Activated CD4-positive, alpha-beta T cell treated with anti-CD3 and anti-CD28 coated beads, Interleukin-2, Interleukin-6, amounts not matched to agents 100 ng/mL and 50 ng/mL, durations not matched to agents 16 hours and 8 hours (primary cell): ENCODE measurements around the gene SCCPDH.

ENCODE experiments used
- DNase-seq: peaks from one replicate; pipeline ENCODE4 v3.0.0-alpha.2; 2020

The SCCPDH gene

GRCh38 chr1:246786606-246787238 is 62.5 kb downstream of the SCCPDH start:
- DNase-seq, result no peak

- no peak for DNase-seq
These were observed 63.7 kb downstream of the SCCPDH start for GRCh38 chr1:246787781-246788513.

GRCh38 chr1:246788895-246789338 is 64.7 kb downstream of the SCCPDH start:
- DNase-seq, result no peak

- no peak for DNase-seq
These were observed 65.5 kb downstream of the SCCPDH start for GRCh38 chr1:246789454-246790339.

- no peak for DNase-seq
These were observed 66.2 kb downstream of the SCCPDH start for GRCh38 chr1:246790364-246790763.

- DNase-seq, result no peak
These were observed 66.6 kb downstream of the SCCPDH start for GRCh38 chr1:246790833-246791232.

GRCh38 chr1:246791303-246791918 is 67.2 kb downstream of the SCCPDH start:
- DNase-seq, result no peak

GRCh38 chr1:246792603-246793002 is 68.4 kb downstream of the SCCPDH start:
- no peak for DNase-seq

- DNase-seq, result no peak
These were observed 69.2 kb downstream of the SCCPDH start for GRCh38 chr1:246793356-246793896.

GRCh38 chr1:246794048-246794827 is 70.0 kb downstream of the SCCPDH start:
- DNase-seq, result no peak

GRCh38 chr1:246794828-246795671 is 70.8 kb downstream of the SCCPDH start:
- DNase-seq, result no peak

- no peak for DNase-seq
These were observed 71.9 kb downstream of the SCCPDH start for GRCh38 chr1:246795906-246796694.

- DNase-seq, result no peak
These were observed 72.9 kb downstream of the SCCPDH start for GRCh38 chr1:246797157-246797556.

- DNase-seq, result no peak
These were observed 73.4 kb downstream of the SCCPDH start for GRCh38 chr1:246797597-246797996.

GRCh38 chr1:246798107-246798506 is 73.9 kb downstream of the SCCPDH start:
- DNase-seq, result no peak

- no peak for DNase-seq
These were observed 74.6 kb downstream of the SCCPDH start for GRCh38 chr1:246798606-246799496.

- DNase-seq, result no peak
These were observed 76.1 kb downstream of the SCCPDH start for GRCh38 chr1:246800356-246800755.

GRCh38 chr1:246800756-246801155 is 76.5 kb downstream of the SCCPDH start:
- no peak for DNase-seq
